CD14-positive monocyte (primary cell): Measurements from ENCODE around the gene CWC22. TPM values are rescaled to one million over a fixed set of nuclear protein-coding genes. Genes with fewer than 3 reads are reported as not detected.

Source experiments
- DNase-seq, 3 donors: peaks; one replicate each; pipeline ENCODE4 v3.0.0-alpha.2; 2011 to 2022
- H2AFZ ChIP-seq: 2 replicates; pipeline ENCODE4 v1.6.0; 2012; ENCODE audit warnings: mild to moderate bottlenecking, low read depth, low read length, inconsistent platforms; ENCODE audit not compliant: insufficient read depth, poor library complexity, severe bottlenecking
- H3K27ac ChIP-seq, 2 donors: 1 replicate in 1 of 2; 2 replicates in 1 of 2; pipeline ENCODE4 v1.5.1; 2012 to 2013; ENCODE audit warnings: low read length in 2 of 2, control low read depth in 1 of 2, inconsistent platforms in 1 of 2, low read depth in 1 of 2, mild to moderate bottlenecking in 1 of 2
- H3K27me3 ChIP-seq, 2 donors: one replicate each; pipeline versions ENCODE4 v1.6.0 to v1.6.1; 2011 to 2013; ENCODE audit warnings: low read length in 2 of 2; ENCODE audit not compliant: control insufficient read depth in 2 of 2, insufficient read depth in 2 of 2
- H3K36me3 ChIP-seq, 2 donors: replicated peaks in 1 of 2; 1 replicate in 1 of 2; 2 replicates in 1 of 2; pipeline versions ENCODE4 v1.5.1 to v1.6.1; 2012 to 2013; ENCODE audit warnings: low read length in 2 of 2, control low read depth in 1 of 2, inconsistent platforms in 1 of 2, mild to moderate bottlenecking in 1 of 2; ENCODE audit not compliant: insufficient read depth in 2 of 2, control insufficient read depth in 1 of 2
- H3K4me1 ChIP-seq, 2 donors: 1 replicate in 1 of 2; 2 replicates in 1 of 2; pipeline versions ENCODE4 v1.5.1 to v1.6.1; 2012 to 2013; ENCODE audit warnings: low read length in 2 of 2, control low read depth in 1 of 2, inconsistent platforms in 1 of 2, mild to moderate bottlenecking in 1 of 2, moderate library complexity in 1 of 2; ENCODE audit not compliant: insufficient read depth in 2 of 2, control insufficient read depth in 1 of 2
- H3K4me2 ChIP-seq: replicated peaks from 2 replicates; pipeline ENCODE3; 2012; ENCODE audit warnings: low read length, moderate library complexity, mild to moderate bottlenecking; ENCODE audit not compliant: poor library complexity, severe bottlenecking; ENCODE audit errors: extremely low read depth
- H3K4me3 ChIP-seq, 3 experiments: fragments of 200-600 bp in 1 of 3; sonication (generic) in 1 of 3; replicated peaks in 1 of 3; 1 replicate in 2 of 3; 2 replicates in 1 of 3; pipeline ENCODE4 v1.5.1; 2011 to 2013; ENCODE audit warnings: low read length in 3 of 3, mild to moderate bottlenecking in 3 of 3, control low read depth in 2 of 3, low read depth in 2 of 3, inconsistent platforms in 1 of 3, moderate library complexity in 1 of 3
- H3K79me2 ChIP-seq: 2 replicates; pipeline ENCODE4 v1.6.0; 2012; ENCODE audit warnings: mild to moderate bottlenecking, control low read depth, inconsistent platforms, low read length, moderate library complexity; ENCODE audit not compliant: insufficient read depth
- H3K9ac ChIP-seq: 2 replicates; pipeline ENCODE4 v1.6.0; 2017; ENCODE audit warnings: low read length, mild to moderate bottlenecking; ENCODE audit not compliant: insufficient read depth, poor library complexity, severe bottlenecking
- H3K9me3 ChIP-seq, 2 donors: replicated peaks in 1 of 2; 1 replicate in 1 of 2; 2 replicates in 1 of 2; pipeline versions ENCODE4 v1.5.1 to v1.6.1; 2012 to 2013; ENCODE audit warnings: low read length in 2 of 2, control low read depth in 1 of 2; ENCODE audit not compliant: control insufficient read depth in 1 of 2, insufficient read depth in 1 of 2
- H4K20me1 ChIP-seq: 2 replicates; pipeline ENCODE4 v1.6.0; 2012; ENCODE audit warnings: mild to moderate bottlenecking, low read length, control low read depth, moderate library complexity; ENCODE audit not compliant: insufficient read depth
- H3K27ac Mint-ChIP-seq, 7 donors: one replicate each; pipeline ENCODE4 v1.8.0; 2020; ENCODE audit warnings: mild to moderate bottlenecking in 7 of 7, mixed read lengths in 7 of 7, moderate library complexity in 6 of 7, inconsistent platforms in 2 of 7
- H3K27me3 Mint-ChIP-seq, 3 donors: one replicate each; pipeline ENCODE4 v1.8.0; 2021 to 2022; ENCODE audit warnings: low read depth in 3 of 3, mild to moderate bottlenecking in 3 of 3, mixed read lengths in 3 of 3, moderate library complexity in 3 of 3, inconsistent platforms in 1 of 3
- H3K36me3 Mint-ChIP-seq, 2 donors: one replicate each; pipeline ENCODE4 v1.8.0; 2020; ENCODE audit warnings: mixed read lengths in 2 of 2, inconsistent platforms in 1 of 2, mild to moderate bottlenecking in 1 of 2
- H3K4me1 Mint-ChIP-seq: one replicate; pipeline ENCODE4 v1.8.0; 2020; ENCODE audit warnings: mild to moderate bottlenecking, mixed read lengths
- H3K4me3 Mint-ChIP-seq, 2 donors: one replicate each; pipeline ENCODE4 v1.8.0; 2020; ENCODE audit warnings: mild to moderate bottlenecking in 2 of 2, mixed read lengths in 2 of 2, moderate library complexity in 1 of 2
- H3K9me3 Mint-ChIP-seq, 7 donors: one replicate each; pipeline ENCODE4 v1.8.0; 2020 to 2022; ENCODE audit warnings: mixed read lengths in 7 of 7, mild to moderate bottlenecking in 6 of 7, moderate library complexity in 6 of 7, inconsistent platforms in 2 of 7
- WGBS: methylation state at CpG from one replicate; pipeline ENCODE4 v1.1.5; 2013; ENCODE audit warnings: missing lambda C conversion rate; ENCODE audit not compliant: insufficient coverage; 5-methylcytosine and 5-hydroxymethylcytosine counted together
- intact Hi-C, 2 donors: fragments of 100-400 bp; cut with micrococcal nuclease; formaldehyde crosslinking; loops; one replicate each; pipeline versions ENCODE4 v1.15.0 to v1.15.1; 2023
- polyA plus RNA-seq, 3 donors: library from polyadenylated mRNA; depleted of rRNA in 1 of 3; unstranded in 2 of 3; stranded (reverse) in 1 of 3; fragments of 300-500 nt in 2 of 3; fragments of >200 nt in 1 of 3; fragmentation: Illumina TruSeq in 2 of 3; gene quantifications; 1 replicate in 2 of 3; 2 replicates in 1 of 3; pipeline ENCODE4 v1.2.3, GENCODE V29; 2012 to 2021
- TF ChIP-seq, protein P1 (sequence below): fragments of 200-600 bp; IDR thresholded peaks from one replicate; pipeline ENCODE4 v1.8.0; 2022; ENCODE audit warnings: antibody characterized with exemption, mild to moderate bottlenecking

CWC22 gene
- polyA plus RNA-seq, 3 donors = 4.4 to 14.9 (median 9.5) TPM

DNA sequence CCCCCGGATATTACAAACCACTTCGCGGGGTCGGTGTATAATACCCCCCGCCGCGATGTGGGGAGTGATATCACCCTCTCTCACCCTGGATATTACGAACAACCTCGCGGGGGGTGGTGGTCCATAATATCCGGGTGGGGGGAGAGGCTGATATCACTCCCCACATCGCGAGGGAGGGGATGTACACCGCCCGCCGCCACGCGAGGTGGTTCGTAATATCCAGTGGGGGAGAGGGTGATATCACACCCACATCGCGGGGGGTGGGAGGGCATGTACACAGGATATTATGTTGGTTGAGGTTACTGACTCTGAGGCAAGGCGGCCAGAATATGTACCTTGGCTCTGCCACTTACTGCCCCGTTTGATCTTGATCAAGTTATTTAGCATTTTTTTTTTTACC is 14.8 kb upstream of the CWC22 start:
- no CpG with 5 or more reads among the region's 23 CpGs for WGBS
- no peaks in the 10 kb centered on the region for H3K4me1 ChIP-seq
- intact Hi-C loops = no loop called here
- H3K36me3 ChIP-seq = no peaks in the 10 kb centered on the region
- H3K4me2 ChIP-seq = no peak overlapping the region
- no peaks in the 10 kb centered on the region for H3K9me3 ChIP-seq
- no peak for DNase-seq
- H3K4me3 Mint-ChIP-seq = no peak overlapping the region
- H3K4me1 Mint-ChIP-seq = no peaks in the 10 kb centered on the region
- H3K27me3 ChIP-seq = no peaks in the 10 kb centered on the region
- no peak overlapping the region for H3K27ac ChIP-seq
- no peak overlapping the region for H3K4me3 ChIP-seq
- no peak overlapping the region for H2AFZ ChIP-seq
- peaks cover 0 to 8% (median 0%) of the 10 kb centered on the region in 3 donors for H3K27me3 Mint-ChIP-seq
- TF ChIP-seq, protein P1, sequence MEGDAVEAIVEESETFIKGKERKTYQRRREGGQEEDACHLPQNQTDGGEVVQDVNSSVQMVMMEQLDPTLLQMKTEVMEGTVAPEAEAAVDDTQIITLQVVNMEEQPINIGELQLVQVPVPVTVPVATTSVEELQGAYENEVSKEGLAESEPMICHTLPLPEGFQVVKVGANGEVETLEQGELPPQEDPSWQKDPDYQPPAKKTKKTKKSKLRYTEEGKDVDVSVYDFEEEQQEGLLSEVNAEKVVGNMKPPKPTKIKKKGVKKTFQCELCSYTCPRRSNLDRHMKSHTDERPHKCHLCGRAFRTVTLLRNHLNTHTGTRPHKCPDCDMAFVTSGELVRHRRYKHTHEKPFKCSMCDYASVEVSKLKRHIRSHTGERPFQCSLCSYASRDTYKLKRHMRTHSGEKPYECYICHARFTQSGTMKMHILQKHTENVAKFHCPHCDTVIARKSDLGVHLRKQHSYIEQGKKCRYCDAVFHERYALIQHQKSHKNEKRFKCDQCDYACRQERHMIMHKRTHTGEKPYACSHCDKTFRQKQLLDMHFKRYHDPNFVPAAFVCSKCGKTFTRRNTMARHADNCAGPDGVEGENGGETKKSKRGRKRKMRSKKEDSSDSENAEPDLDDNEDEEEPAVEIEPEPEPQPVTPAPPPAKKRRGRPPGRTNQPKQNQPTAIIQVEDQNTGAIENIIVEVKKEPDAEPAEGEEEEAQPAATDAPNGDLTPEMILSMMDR = no peak
- H3K27ac Mint-ChIP-seq = no peak overlapping the region
- no peaks in the 10 kb centered on the region for H3K79me2 ChIP-seq
- H3K36me3 Mint-ChIP-seq = no peaks in the 10 kb centered on the region
- peaks cover 0 to 5% (median 2%) of the 10 kb centered on the region in 7 donors for H3K9me3 Mint-ChIP-seq
- no peak overlapping the region for H3K9ac ChIP-seq
- no peaks in the 10 kb centered on the region for H4K20me1 ChIP-seq

DNA sequence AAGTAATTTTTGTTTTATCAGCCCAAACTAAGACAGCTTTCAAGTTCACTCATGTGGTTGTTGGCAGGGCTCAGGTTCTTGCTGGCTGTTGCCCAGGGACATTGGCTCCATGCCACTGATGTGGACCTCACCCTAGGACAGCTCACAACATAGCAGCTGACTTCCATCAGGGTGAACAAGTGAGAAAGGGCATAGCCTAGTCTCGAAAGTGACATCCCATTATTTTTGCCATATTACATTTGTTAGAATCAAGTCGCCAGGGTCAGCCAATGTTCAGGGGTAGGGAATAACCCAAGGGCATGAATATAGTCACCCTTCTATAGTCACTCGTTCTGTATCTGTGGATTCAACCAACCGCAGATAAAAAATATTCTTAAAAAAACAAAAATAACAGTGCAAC is 10.7 kb upstream of the CWC22 start:
- Histone ChIP-seq H3K4me2 (no peak overlapping the region), H4K20me1 (no peaks in the 10 kb centered on the region), H3K4me3 (no peak overlapping the region), H3K27me3 (no peaks in the 10 kb centered on the region), H3K9ac (no peak overlapping the region), H3K9me3 (no peaks in the 10 kb centered on the region), H3K79me2 (no peaks in the 10 kb centered on the region), H3K27ac (no peak overlapping the region), H2AFZ (no peak overlapping the region), H3K4me1 (no peaks in the 10 kb centered on the region), H3K36me3 (no peaks in the 10 kb centered on the region)
- Mint-ChIP-seq H3K36me3 (no peaks in the 10 kb centered on the region), H3K9me3 (peaks cover 0 to 4% (median 0%) of the 10 kb centered on the region in 7 donors), H3K4me1 (no peaks in the 10 kb centered on the region), H3K27ac (no peak overlapping the region), H3K4me3 (no peak overlapping the region), H3K27me3 (peaks cover 0 to 4% (median 0%) of the 10 kb centered on the region in 3 donors)
- TF ChIP-seq, protein P1 = no peak
- intact Hi-C loops = no loop called here
- no CpG with 5 or more reads among the region's 4 CpGs for WGBS
- DNase-seq = no peak
